Measurements from ENCODE around the gene UNC93A.
"Not testable (repeated sequence)": the region's sequence is repeated elsewhere in the genome, so short reads cannot be mapped to it uniquely, and the experiment has no call there.

GRCh38 chr6:167311691-167312090 is 20.6 kb downstream of the UNC93A start:
- TF ChIP-seq, protein P1, sequence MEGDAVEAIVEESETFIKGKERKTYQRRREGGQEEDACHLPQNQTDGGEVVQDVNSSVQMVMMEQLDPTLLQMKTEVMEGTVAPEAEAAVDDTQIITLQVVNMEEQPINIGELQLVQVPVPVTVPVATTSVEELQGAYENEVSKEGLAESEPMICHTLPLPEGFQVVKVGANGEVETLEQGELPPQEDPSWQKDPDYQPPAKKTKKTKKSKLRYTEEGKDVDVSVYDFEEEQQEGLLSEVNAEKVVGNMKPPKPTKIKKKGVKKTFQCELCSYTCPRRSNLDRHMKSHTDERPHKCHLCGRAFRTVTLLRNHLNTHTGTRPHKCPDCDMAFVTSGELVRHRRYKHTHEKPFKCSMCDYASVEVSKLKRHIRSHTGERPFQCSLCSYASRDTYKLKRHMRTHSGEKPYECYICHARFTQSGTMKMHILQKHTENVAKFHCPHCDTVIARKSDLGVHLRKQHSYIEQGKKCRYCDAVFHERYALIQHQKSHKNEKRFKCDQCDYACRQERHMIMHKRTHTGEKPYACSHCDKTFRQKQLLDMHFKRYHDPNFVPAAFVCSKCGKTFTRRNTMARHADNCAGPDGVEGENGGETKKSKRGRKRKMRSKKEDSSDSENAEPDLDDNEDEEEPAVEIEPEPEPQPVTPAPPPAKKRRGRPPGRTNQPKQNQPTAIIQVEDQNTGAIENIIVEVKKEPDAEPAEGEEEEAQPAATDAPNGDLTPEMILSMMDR (IDR thresholded peaks at IDR 0.05; ENCODE audit: poor library complexity, severe bottlenecking), result not testable (repeated sequence)
- not testable (repeated sequence) for TF ChIP-seq EZH2 (IDR thresholded peaks at IDR 0.05; ENCODE audit: borderline replicate concordance, insufficient read depth, low read length, poor library complexity, severe bottlenecking); EP300 (conservative IDR thresholded peaks at IDR 0.05; ENCODE audit: poor library complexity, severe bottlenecking); POLR2AphosphoS5 (IDR thresholded peaks at IDR 0.05); TAF1 (IDR thresholded peaks at IDR 0.05; ENCODE audit: low read depth)
- TF ChIP-seq, protein P2, sequence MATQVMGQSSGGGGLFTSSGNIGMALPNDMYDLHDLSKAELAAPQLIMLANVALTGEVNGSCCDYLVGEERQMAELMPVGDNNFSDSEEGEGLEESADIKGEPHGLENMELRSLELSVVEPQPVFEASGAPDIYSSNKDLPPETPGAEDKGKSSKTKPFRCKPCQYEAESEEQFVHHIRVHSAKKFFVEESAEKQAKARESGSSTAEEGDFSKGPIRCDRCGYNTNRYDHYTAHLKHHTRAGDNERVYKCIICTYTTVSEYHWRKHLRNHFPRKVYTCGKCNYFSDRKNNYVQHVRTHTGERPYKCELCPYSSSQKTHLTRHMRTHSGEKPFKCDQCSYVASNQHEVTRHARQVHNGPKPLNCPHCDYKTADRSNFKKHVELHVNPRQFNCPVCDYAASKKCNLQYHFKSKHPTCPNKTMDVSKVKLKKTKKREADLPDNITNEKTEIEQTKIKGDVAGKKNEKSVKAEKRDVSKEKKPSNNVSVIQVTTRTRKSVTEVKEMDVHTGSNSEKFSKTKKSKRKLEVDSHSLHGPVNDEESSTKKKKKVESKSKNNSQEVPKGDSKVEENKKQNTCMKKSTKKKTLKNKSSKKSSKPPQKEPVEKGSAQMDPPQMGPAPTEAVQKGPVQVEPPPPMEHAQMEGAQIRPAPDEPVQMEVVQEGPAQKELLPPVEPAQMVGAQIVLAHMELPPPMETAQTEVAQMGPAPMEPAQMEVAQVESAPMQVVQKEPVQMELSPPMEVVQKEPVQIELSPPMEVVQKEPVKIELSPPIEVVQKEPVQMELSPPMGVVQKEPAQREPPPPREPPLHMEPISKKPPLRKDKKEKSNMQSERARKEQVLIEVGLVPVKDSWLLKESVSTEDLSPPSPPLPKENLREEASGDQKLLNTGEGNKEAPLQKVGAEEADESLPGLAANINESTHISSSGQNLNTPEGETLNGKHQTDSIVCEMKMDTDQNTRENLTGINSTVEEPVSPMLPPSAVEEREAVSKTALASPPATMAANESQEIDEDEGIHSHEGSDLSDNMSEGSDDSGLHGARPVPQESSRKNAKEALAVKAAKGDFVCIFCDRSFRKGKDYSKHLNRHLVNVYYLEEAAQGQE (IDR thresholded peaks at IDR 0.05; ENCODE audit: borderline replicate concordance), result not testable (repeated sequence)

Data from neural cell (in vitro differentiated cells).